GM12865 (cell line): Measurements from ENCODE around the gene MYCBPAP.

Experiments used
- DNase-seq: peaks from one replicate; pipeline ENCODE4 v3.0.0; 2010; ENCODE audit warnings: low read depth
- H3K4me3 ChIP-seq: 2 replicates; pipeline ENCODE4 v1.5.1; 2011; ENCODE audit warnings: mild to moderate bottlenecking, low read depth, low read length, control low read depth
- TF ChIP-seq, protein P1 (sequence below): IDR thresholded peaks from 2 replicates; pipeline ENCODE4 v1.5.1; 2011; ENCODE audit warnings: low read length, control low read depth, low read depth, inconsistent platforms; ENCODE audit not compliant: insufficient read depth; ENCODE audit errors: missing control alignments

Gene MYCBPAP

DNA sequence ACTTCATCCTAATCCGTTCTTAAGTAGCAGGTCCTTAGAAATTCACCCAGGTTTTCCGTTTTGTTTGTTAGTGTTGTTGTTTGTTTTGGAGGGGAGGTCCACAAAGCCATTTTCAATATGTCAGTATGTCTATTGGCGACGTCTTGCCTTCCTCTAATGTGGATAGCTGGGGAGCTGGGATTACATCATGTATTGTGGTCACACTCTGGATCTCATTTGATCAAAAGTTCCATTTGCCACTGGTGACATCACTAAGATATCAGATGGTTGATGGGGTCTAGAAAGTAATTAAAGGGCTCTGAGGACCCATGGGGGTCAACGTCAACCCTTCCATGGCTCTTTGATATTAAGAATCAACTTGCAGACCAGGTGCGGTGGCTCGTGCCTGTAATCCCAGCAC, 21.6 kb downstream of the MYCBPAP start:
- H3K4me3 ChIP-seq = no peak overlapping the region
- TF ChIP-seq, protein P1, sequence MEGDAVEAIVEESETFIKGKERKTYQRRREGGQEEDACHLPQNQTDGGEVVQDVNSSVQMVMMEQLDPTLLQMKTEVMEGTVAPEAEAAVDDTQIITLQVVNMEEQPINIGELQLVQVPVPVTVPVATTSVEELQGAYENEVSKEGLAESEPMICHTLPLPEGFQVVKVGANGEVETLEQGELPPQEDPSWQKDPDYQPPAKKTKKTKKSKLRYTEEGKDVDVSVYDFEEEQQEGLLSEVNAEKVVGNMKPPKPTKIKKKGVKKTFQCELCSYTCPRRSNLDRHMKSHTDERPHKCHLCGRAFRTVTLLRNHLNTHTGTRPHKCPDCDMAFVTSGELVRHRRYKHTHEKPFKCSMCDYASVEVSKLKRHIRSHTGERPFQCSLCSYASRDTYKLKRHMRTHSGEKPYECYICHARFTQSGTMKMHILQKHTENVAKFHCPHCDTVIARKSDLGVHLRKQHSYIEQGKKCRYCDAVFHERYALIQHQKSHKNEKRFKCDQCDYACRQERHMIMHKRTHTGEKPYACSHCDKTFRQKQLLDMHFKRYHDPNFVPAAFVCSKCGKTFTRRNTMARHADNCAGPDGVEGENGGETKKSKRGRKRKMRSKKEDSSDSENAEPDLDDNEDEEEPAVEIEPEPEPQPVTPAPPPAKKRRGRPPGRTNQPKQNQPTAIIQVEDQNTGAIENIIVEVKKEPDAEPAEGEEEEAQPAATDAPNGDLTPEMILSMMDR = no peak
- no peak for DNase-seq

DNA sequence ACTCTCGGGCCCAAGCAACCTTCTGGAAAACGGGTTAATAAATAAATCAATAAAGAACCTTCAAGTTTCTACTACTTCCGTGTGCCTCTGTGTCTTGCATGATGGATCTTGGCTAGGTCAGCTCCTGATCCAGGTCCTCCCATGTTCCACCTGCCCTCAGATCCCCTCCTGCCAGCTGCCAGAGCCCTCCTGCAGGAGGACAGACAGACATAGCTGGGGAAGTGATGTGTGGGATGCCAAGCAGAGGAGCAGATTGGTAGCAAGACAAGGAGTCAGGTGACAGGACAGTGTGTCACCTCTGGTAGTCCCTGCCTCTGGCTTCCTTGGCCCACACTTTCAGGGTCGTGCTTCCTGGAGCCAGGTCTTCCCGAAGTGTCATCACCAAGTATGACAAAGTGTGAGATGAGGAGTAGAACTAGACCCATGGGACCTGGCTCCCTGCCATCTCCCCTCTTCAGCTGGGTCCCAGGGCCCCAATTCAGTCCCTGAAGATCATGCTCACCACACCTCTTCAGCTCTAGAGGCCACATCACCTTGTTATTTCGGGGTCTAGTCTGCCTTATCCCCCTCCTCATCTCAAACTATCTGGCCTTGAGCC, 23.3 kb downstream of the MYCBPAP start:
- no peak for DNase-seq
- no peak overlapping the region for H3K4me3 ChIP-seq
- TF ChIP-seq, protein P1 = no peak

DNA sequence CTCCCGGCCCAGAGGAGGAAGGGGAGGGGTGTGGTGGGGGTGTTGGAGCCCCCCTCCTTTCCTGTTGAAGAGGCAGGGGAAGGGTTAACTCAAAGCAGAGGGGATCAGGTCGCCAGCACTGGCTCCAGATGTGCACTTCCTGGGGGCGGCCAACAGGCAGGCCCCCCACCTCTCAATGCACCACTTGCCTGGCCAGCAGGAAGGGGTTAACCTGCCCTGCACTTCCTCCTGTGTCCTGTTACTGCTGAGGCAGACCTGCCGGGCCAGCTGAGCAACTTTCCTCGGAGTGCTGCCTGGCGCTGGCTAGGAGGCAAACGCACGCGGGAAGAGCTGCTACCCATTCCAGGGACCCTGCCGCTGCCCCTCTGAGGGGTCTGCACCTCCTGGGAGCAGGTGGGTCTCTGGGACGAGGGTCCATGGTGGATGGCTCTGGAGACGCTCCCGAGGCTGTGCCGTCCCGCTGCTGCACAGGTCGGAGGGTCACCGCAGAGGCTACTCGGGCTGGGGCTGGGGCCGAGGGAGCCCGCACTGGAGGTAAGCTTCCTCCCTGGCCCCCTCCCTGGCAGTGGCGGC, 24.3 kb downstream of the MYCBPAP start, which contains the start of gene EPN3:
Gene EPN3, plus strand, starts transcription at position 284 of the 573 bp plus-strand sequence. CDS start 3,822 bp downstream, outside the sequence.
- H3K4me3 ChIP-seq = no peak within 1 kb of the TSS
- DNase-seq = no peak

DNA sequence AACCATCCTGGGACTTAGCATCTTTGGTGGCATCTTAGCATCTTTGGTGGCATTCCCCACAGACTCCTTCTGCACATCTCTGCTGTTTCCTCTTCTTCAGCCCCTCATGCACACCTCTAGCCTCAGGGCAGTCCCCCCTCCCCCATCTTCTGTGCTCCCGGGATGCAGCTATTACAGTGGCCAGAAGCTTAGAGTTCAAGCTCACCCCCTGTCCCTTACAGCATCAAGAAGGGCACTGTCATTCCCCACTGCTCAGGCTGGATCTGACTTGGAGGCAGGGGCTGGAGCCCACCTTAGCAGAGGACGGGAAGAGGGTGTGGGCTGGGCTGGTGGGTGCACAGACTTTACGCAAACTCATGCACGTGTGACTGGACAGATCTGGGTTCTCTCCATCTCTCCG, 24.9 kb downstream of the MYCBPAP start:
- DNase-seq = no peak
- H3K4me3 ChIP-seq = no peak overlapping the region

More for the DNA sequence above, 24.3 kb downstream of the MYCBPAP start, which contains the start of gene EPN3:
- TF ChIP-seq, protein P1 = no peak

GRCh38 chr17:50533720-50534148, 25.5 kb downstream of the MYCBPAP start:
- no peak overlapping the region for H3K4me3 ChIP-seq
- DNase-seq = no peak
- TF ChIP-seq, protein P1 = no peak

More for the DNA sequence above, 24.9 kb downstream of the MYCBPAP start:
- TF ChIP-seq, protein P1 = no peak

DNA sequence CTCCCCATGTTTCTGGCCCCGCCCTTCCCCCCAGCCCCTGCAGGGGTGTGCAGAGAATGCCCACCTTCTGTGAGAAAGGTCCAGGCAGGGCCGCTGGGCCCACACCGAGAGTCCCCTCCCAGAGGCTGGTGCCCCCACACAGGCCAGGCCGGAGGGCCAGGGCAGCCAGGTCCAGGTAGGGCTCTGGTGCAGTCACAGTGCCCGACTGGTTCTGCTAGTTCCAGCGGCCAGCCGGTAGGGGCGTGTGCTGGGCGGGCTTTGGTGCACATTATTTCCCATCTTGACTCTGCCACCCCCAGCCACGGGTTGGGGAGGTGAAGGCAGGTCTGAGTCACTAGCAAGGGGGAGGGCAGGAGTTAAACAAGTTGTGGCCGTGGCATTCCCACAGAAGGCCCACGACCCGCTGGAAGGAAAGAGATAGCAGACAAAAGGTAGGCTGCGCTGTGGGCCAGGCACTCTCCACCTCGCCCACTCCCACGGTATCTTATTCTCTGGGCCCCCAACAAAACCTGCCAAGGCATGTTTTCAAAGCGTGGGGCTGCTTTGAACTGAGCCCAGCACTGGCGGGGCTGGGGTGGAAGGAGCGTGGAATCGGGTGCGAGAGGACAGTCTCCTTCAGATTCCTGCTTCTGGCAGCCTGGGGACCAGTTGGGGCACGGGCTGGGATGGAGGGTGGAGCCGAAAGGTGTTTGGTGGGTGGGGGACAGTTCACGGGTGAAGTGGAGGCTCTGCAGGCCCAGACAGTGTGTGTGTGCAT, 26.2 kb downstream of the MYCBPAP start:
- H3K4me3 ChIP-seq = no peak overlapping the region
- DNase-seq = no peak
- TF ChIP-seq, protein P1 = no peak
